WTC11 (cell line): Measurements from ENCODE around the gene MARK2.

ENCODE experiments used
- CREM ChIP-seq: sonication (generic); formaldehyde crosslinking; IDR thresholded peaks from 2 replicates; pipeline ENCODE4 v1.8.1; 2022; ENCODE audit warnings: mild to moderate bottlenecking, missing genetic modification reagents, moderate library complexity
- IRF2 ChIP-seq: sonication (generic); formaldehyde crosslinking; IDR thresholded peaks from 2 replicates; pipeline ENCODE4 v1.8.0; 2022; ENCODE audit warnings: low read depth, missing genetic modification reagents, borderline replicate concordance
- NR1H2 ChIP-seq: sonication (generic); formaldehyde crosslinking; IDR thresholded peaks from 2 replicates; pipeline ENCODE4 v1.9.0; 2021; ENCODE audit warnings: mild to moderate bottlenecking, moderate library complexity, missing genetic modification reagents
- NR3C1 ChIP-seq: sonication (generic); formaldehyde crosslinking; conservative IDR thresholded peaks from 2 replicates; pipeline ENCODE4 v1.8.1; 2023; ENCODE audit warnings: low read depth, mild to moderate bottlenecking, missing genetic modification reagents
- ZNF138 ChIP-seq: sonication (generic); formaldehyde crosslinking; conservative IDR thresholded peaks from 2 replicates; pipeline ENCODE4 v1.8.1; 2022; ENCODE audit warnings: mild to moderate bottlenecking, moderate library complexity, missing genetic modification reagents
- TF ChIP-seq, protein P1 (sequence below): sonication (generic); formaldehyde crosslinking; IDR thresholded peaks from 2 replicates; pipeline ENCODE4 v1.8.1; 2023; ENCODE audit warnings: mild to moderate bottlenecking, missing genetic modification reagents, moderate library complexity
- TF ChIP-seq, protein P2 (sequence below): sonication (generic); formaldehyde crosslinking; IDR thresholded peaks from 2 replicates; pipeline ENCODE4 v1.8.1; 2022; ENCODE audit warnings: low read depth, missing genetic modification reagents, borderline replicate concordance
- TF ChIP-seq, protein P3 (sequence below): fragments of 200-600 bp; IDR thresholded peaks from 2 replicates; pipeline ENCODE4 v1.8.0; 2022; ENCODE audit warnings: antibody characterized with exemption
- TF ChIP-seq, protein P4 (sequence below): sonication (generic); formaldehyde crosslinking; IDR thresholded peaks from 2 replicates; pipeline ENCODE4 v1.8.1; 2023; ENCODE audit warnings: mild to moderate bottlenecking, missing genetic modification reagents
- TF ChIP-seq, protein P5 (sequence below): sonication (generic); formaldehyde crosslinking; IDR thresholded peaks from 2 replicates; pipeline ENCODE4 v1.8.1; 2022; ENCODE audit warnings: mild to moderate bottlenecking, missing genetic modification reagents, moderate library complexity, borderline replicate concordance
- TF ChIP-seq, protein P6 (sequence below): sonication (generic); formaldehyde crosslinking; IDR thresholded peaks from 2 replicates; pipeline ENCODE4 v1.8.1; 2022; ENCODE audit warnings: low read depth, mild to moderate bottlenecking, moderate library complexity, missing genetic modification reagents, borderline replicate concordance
- TF ChIP-seq, protein P7 (sequence below): sonication (generic); formaldehyde crosslinking; IDR thresholded peaks from 2 replicates; pipeline ENCODE4 v1.8.1; 2023; ENCODE audit warnings: mild to moderate bottlenecking, moderate library complexity, missing genetic modification reagents

DNA sequence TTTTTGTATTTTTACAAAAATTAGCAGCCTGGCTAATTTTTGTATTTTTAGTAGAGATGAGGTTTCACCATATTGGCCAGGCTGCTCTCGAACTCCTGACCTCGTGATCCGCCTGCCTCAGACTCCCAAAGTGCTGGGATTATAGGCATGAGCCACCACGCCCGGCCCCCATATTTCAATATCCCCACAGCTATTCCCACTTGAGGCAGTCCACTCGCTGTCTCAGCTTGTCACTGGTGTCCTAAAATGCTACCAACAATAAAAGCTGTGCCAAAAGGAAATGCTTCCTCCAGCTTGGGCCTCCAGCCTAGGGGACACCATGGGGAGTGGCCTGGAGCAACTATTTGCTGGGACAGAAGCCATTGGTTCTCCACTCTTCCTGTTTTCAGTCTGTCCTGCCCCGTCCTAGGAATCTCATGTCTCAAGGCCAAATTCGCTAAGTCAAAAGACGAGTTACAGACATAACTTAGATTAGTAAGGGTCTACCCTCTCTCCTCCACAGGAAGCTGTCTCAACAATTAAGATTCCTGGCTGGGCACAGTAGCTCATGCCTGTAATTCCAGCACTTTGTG, 33.0 kb upstream of the MARK2 start:
- TF ChIP-seq, protein P1, sequence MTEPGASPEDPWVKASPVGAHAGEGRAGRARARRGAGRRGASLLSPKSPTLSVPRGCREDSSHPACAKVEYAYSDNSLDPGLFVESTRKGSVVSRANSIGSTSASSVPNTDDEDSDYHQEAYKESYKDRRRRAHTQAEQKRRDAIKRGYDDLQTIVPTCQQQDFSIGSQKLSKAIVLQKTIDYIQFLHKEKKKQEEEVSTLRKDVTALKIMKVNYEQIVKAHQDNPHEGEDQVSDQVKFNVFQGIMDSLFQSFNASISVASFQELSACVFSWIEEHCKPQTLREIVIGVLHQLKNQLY, result no peak
- TF ChIP-seq, protein P2, sequence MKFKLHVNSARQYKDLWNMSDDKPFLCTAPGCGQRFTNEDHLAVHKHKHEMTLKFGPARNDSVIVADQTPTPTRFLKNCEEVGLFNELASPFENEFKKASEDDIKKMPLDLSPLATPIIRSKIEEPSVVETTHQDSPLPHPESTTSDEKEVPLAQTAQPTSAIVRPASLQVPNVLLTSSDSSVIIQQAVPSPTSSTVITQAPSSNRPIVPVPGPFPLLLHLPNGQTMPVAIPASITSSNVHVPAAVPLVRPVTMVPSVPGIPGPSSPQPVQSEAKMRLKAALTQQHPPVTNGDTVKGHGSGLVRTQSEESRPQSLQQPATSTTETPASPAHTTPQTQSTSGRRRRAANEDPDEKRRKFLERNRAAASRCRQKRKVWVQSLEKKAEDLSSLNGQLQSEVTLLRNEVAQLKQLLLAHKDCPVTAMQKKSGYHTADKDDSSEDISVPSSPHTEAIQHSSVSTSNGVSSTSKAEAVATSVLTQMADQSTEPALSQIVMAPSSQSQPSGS (CRISPR knock-in tag), result no peak
- TF ChIP-seq, protein P3, sequence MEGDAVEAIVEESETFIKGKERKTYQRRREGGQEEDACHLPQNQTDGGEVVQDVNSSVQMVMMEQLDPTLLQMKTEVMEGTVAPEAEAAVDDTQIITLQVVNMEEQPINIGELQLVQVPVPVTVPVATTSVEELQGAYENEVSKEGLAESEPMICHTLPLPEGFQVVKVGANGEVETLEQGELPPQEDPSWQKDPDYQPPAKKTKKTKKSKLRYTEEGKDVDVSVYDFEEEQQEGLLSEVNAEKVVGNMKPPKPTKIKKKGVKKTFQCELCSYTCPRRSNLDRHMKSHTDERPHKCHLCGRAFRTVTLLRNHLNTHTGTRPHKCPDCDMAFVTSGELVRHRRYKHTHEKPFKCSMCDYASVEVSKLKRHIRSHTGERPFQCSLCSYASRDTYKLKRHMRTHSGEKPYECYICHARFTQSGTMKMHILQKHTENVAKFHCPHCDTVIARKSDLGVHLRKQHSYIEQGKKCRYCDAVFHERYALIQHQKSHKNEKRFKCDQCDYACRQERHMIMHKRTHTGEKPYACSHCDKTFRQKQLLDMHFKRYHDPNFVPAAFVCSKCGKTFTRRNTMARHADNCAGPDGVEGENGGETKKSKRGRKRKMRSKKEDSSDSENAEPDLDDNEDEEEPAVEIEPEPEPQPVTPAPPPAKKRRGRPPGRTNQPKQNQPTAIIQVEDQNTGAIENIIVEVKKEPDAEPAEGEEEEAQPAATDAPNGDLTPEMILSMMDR, result no peak
- TF ChIP-seq, protein P4, sequence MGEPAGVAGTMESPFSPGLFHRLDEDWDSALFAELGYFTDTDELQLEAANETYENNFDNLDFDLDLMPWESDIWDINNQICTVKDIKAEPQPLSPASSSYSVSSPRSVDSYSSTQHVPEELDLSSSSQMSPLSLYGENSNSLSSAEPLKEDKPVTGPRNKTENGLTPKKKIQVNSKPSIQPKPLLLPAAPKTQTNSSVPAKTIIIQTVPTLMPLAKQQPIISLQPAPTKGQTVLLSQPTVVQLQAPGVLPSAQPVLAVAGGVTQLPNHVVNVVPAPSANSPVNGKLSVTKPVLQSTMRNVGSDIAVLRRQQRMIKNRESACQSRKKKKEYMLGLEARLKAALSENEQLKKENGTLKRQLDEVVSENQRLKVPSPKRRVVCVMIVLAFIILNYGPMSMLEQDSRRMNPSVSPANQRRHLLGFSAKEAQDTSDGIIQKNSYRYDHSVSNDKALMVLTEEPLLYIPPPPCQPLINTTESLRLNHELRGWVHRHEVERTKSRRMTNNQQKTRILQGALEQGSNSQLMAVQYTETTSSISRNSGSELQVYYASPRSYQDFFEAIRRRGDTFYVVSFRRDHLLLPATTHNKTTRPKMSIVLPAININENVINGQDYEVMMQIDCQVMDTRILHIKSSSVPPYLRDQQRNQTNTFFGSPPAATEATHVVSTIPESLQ, result no peak
- TF ChIP-seq ZNF138 (CRISPR knock-in tag) (no peak), NR3C1 (CRISPR knock-in tag) (no peak), IRF2 (no peak), CREM (CRISPR knock-in tag) (no peak), NR1H2 (CRISPR knock-in tag) (no peak)
- TF ChIP-seq, protein P5, sequence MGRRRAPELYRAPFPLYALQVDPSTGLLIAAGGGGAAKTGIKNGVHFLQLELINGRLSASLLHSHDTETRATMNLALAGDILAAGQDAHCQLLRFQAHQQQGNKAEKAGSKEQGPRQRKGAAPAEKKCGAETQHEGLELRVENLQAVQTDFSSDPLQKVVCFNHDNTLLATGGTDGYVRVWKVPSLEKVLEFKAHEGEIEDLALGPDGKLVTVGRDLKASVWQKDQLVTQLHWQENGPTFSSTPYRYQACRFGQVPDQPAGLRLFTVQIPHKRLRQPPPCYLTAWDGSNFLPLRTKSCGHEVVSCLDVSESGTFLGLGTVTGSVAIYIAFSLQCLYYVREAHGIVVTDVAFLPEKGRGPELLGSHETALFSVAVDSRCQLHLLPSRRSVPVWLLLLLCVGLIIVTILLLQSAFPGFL (CRISPR knock-in tag), result no peak
- TF ChIP-seq, protein P6, sequence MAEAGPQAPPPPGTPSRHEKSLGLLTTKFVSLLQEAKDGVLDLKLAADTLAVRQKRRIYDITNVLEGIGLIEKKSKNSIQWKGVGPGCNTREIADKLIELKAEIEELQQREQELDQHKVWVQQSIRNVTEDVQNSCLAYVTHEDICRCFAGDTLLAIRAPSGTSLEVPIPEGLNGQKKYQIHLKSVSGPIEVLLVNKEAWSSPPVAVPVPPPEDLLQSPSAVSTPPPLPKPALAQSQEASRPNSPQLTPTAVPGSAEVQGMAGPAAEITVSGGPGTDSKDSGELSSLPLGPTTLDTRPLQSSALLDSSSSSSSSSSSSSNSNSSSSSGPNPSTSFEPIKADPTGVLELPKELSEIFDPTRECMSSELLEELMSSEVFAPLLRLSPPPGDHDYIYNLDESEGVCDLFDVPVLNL (CRISPR knock-in tag), result no peak
- TF ChIP-seq, protein P7, sequence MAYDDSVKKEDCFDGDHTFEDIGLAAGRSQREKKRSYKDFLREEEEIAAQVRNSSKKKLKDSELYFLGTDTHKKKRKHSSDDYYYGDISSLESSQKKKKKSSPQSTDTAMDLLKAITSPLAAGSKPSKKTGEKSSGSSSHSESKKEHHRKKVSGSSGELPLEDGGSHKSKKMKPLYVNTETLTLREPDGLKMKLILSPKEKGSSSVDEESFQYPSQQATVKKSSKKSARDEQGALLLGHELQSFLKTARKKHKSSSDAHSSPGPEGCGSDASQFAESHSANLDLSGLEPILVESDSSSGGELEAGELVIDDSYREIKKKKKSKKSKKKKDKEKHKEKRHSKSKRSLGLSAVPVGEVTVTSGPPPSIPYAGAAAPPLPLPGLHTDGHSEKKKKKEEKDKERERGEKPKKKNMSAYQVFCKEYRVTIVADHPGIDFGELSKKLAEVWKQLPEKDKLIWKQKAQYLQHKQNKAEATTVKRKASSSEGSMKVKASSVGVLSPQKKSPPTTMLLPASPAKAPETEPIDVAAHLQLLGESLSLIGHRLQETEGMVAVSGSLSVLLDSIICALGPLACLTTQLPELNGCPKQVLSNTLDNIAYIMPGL (CRISPR knock-in tag), result no peak
